WTC11 (cell line): ENCODE data around the gene SLC7A8. TPM values are rescaled to one million over a fixed set of nuclear protein-coding genes. Genes with fewer than 3 reads are reported as not detected.

Experiments
- ATAC-seq: fragments of 200-7000 bp; cut with Tn5 transposase; 2 replicates; pipeline ENCODE4 v1.10.0; 2021; ENCODE audit warnings: mild to moderate bottlenecking, moderate library complexity
- CTCF ChIA-PET: fragments of 300-600 bp; sonication (Branson Sonifier 250); formaldehyde crosslinking; loops from one replicate; lab custom pipeline; 2021; ENCODE audit warnings: antibody characterized with exemption; lab: Charles Lee
- POLR2A ChIA-PET: fragments of 350-600 bp; sonication (Branson Sonifier 250); formaldehyde crosslinking; loops from one replicate; lab custom pipeline; 2021; ENCODE audit warnings: antibody characterized with exemption; lab: Charles Lee
- DNase-seq: peaks from one replicate; pipeline ENCODE4 v3.0.0; 2021; ENCODE audit warnings: low spot score
- H3K27ac Mint-ChIP-seq: 2 replicates; pipeline ENCODE4 v1.8.0; 2021; ENCODE audit warnings: mixed read lengths
- H3K27me3 Mint-ChIP-seq: 2 replicates; pipeline ENCODE4 v1.8.0; 2021; ENCODE audit warnings: low read depth, mild to moderate bottlenecking, moderate library complexity, mixed read lengths
- H3K36me3 Mint-ChIP-seq: 2 replicates; pipeline ENCODE4 v1.8.0; 2021; ENCODE audit warnings: mixed read lengths
- H3K4me1 Mint-ChIP-seq: 2 replicates; pipeline ENCODE4 v1.8.0; 2022; ENCODE audit warnings: mixed read lengths
- H3K4me3 Mint-ChIP-seq: 2 replicates; pipeline ENCODE4 v1.8.0; 2021; ENCODE audit warnings: mild to moderate bottlenecking, moderate library complexity, mixed read lengths
- H3K9me3 Mint-ChIP-seq: 2 replicates; pipeline ENCODE4 v1.8.0; 2021; ENCODE audit warnings: mixed read lengths
- CDX4 ChIP-seq: fragments of 250-450 bp; sonication (Bioruptor Pico); IDR thresholded peaks from 2 replicates; pipeline ENCODE4 v1.9.0; 2021; ENCODE audit warnings: moderate library complexity, mild to moderate bottlenecking, inconsistent platforms, borderline replicate concordance
- FOXP4 ChIP-seq: sonication (generic); formaldehyde crosslinking; IDR thresholded peaks from 2 replicates; pipeline ENCODE4 v1.8.0; 2022; ENCODE audit warnings: mild to moderate bottlenecking, missing genetic modification reagents
- GTF2I ChIP-seq: fragments of 250-450 bp; sonication (Bioruptor Pico); conservative IDR thresholded peaks from 2 replicates; pipeline ENCODE4 v1.4.0; 2021; ENCODE audit warnings: mild to moderate bottlenecking
- HMGXB4 ChIP-seq: sonication (generic); formaldehyde crosslinking; IDR thresholded peaks from 2 replicates; pipeline ENCODE4 v1.8.1; 2023; ENCODE audit warnings: mild to moderate bottlenecking, moderate library complexity, missing genetic modification reagents
- IRF1 ChIP-seq: sonication (generic); formaldehyde crosslinking; IDR thresholded peaks from 2 replicates; pipeline ENCODE4 v1.8.0; 2023; ENCODE audit warnings: missing genetic modification reagents
- JUN ChIP-seq: sonication (generic); formaldehyde crosslinking; IDR thresholded peaks from 2 replicates; pipeline ENCODE4 v1.8.0; 2023; ENCODE audit warnings: mild to moderate bottlenecking, missing genetic modification reagents
- MXD4 ChIP-seq: fragments of 250-450 bp; sonication (Bioruptor Pico); IDR thresholded peaks from 2 replicates; pipeline ENCODE4 v1.8.0; 2021; ENCODE audit warnings: mild to moderate bottlenecking, moderate library complexity, borderline replicate concordance
- NFYB ChIP-seq: sonication (generic); formaldehyde crosslinking; conservative IDR thresholded peaks from 2 replicates; pipeline ENCODE4 v1.8.0; 2022; ENCODE audit warnings: low read depth, missing genetic modification reagents
- NR2C2 ChIP-seq: sonication (generic); formaldehyde crosslinking; IDR thresholded peaks from 2 replicates; pipeline ENCODE4 v1.8.0; 2022; ENCODE audit warnings: mild to moderate bottlenecking, missing genetic modification reagents
- OVOL2 ChIP-seq: fragments of 250-450 bp; sonication (Bioruptor Pico); IDR thresholded peaks from 2 replicates; pipeline ENCODE4 v1.9.0; 2021; ENCODE audit warnings: mild to moderate bottlenecking, borderline replicate concordance
- PRDM15 ChIP-seq: sonication (generic); formaldehyde crosslinking; IDR thresholded peaks from 2 replicates; pipeline ENCODE4 v1.8.0; 2022; ENCODE audit warnings: missing genetic modification reagents
- SP1 ChIP-seq: sonication (generic); formaldehyde crosslinking; conservative IDR thresholded peaks from 2 replicates; pipeline ENCODE4 v1.8.1; 2022; ENCODE audit warnings: missing genetic modification reagents
- ZNF138 ChIP-seq: sonication (generic); formaldehyde crosslinking; conservative IDR thresholded peaks from 2 replicates; pipeline ENCODE4 v1.8.1; 2022; ENCODE audit warnings: mild to moderate bottlenecking, moderate library complexity, missing genetic modification reagents
- total RNA-seq: library from RNA; stranded (reverse); gene quantifications from 3 replicates; pipeline ENCODE4 v1.2.3, GENCODE V29; 2021

The SLC7A8 gene
- total RNA-seq, 1 experiment from 2014 or later = 207 TPM

- Mint-ChIP-seq H3K27me3 (no peaks in the 10 kb centered on the region; the same call in 1 of the 2 replicates), H3K9me3 (no peaks in the 10 kb centered on the region), H3K27ac (no peak overlapping the region), H3K4me3 (no peak overlapping the region), H3K36me3 (peaks cover 57% of the 10 kb centered on the region), H3K4me1 (peaks cover 13% of the 10 kb centered on the region)
- DNase-seq = no peak
- CTCF ChIA-PET = interaction anchor here (1.1 to 1.7 kb wide), 5 partner anchors 15 to 105 kb away, joined by 3 to 8 read pairs (median 5); no protein-coding TSS in a partner anchor
- no peak for ATAC-seq
- TF ChIP-seq NFYB (CRISPR knock-in tag) (no peak), ZNF138 (CRISPR knock-in tag) (no peak)
- POLR2A ChIA-PET = interaction anchor here (0.7 kb wide), 1 partner anchor 961 kb away, joined by 5 read pairs; no protein-coding TSS in a partner anchor
Measured at GRCh38 chr14:23091294-23092225, 91.9 kb downstream of the SLC7A8 start.

GRCh38 chr14:23090254-23090636 lies 93.2 kb downstream of the SLC7A8 start:
- Mint-ChIP-seq H3K9me3 (no peaks in the 10 kb centered on the region), H3K27ac (no peak overlapping the region), H3K36me3 (peaks cover 70% of the 10 kb centered on the region), H3K4me1 (peaks cover 9% of the 10 kb centered on the region), H3K27me3 (no peaks in the 10 kb centered on the region), H3K4me3 (no peak overlapping the region)
- DNase-seq (no peak), ATAC-seq (no peak)
- no peak for TF ChIP-seq OVOL2
- no peak for TF ChIP-seq HMGXB4 (CRISPR knock-in tag)
- no peak for TF ChIP-seq IRF1 (CRISPR knock-in tag)
- no peak for TF ChIP-seq GTF2I
- no peak for TF ChIP-seq CDX4
- no peak for TF ChIP-seq JUN (CRISPR knock-in tag)
- CTCF ChIA-PET = interaction anchor here (1.2 to 1.8 kb wide), 2 partner anchors 13 to 22 kb away, joined by 5 to 8 read pairs; no protein-coding TSS in a partner anchor
- POLR2A ChIA-PET = no interaction called here

- Mint-ChIP-seq H3K36me3 (peaks cover 76% of the 10 kb centered on the region), H3K9me3 (no peaks in the 10 kb centered on the region), H3K27ac (no peak overlapping the region), H3K4me1 (peaks cover 9% of the 10 kb centered on the region), H3K4me3 (no peak overlapping the region), H3K27me3 (no peaks in the 10 kb centered on the region)
- ChIA-PET POLR2A (no interaction called here), CTCF (interaction anchor here (1.2 to 1.8 kb wide), 2 partner anchors 13 to 21 kb away, joined by 5 to 8 read pairs; no protein-coding TSS in a partner anchor)
- ATAC-seq = no peak
- no peak for DNase-seq
- TF ChIP-seq PRDM15 (CRISPR knock-in tag) (no peak), FOXP4 (CRISPR knock-in tag) (no peak), MXD4 (CRISPR knock-in tag) (no peak), IRF1 (CRISPR knock-in tag) (no peak), NR2C2 (CRISPR knock-in tag) (no peak), CDX4 (no peak), SP1 (no peak)
Measured at GRCh38 chr14:23089498-23090253, 93.8 kb downstream of the SLC7A8 start.
